GM21381 (cell line): ENCODE measurements around the gene EFCC1.

Experiments
- ATAC-seq: cut with Tn5 transposase; IDR thresholded peaks from one replicate; pipeline ENCODE4 v1.9.1; 2021; ENCODE audit warnings: mild to moderate bottlenecking, moderate library complexity; ENCODE audit not compliant: unreplicated experiment

The EFCC1 gene

GRCh38 chr3:128994173-128994512 is 7.0 kb upstream of the EFCC1 start:
- ATAC-seq, result no peak

- no peak for ATAC-seq
Observed at GRCh38 chr3:128994581-128995546, 6.2 kb upstream of the EFCC1 start.

GRCh38 chr3:128995737-128996136 is 5.4 kb upstream of the EFCC1 start:
- no peak for ATAC-seq

GRCh38 chr3:128996200-128996599 is 4.9 kb upstream of the EFCC1 start:
- no peak for ATAC-seq

- no peak for ATAC-seq
Observed at GRCh38 chr3:128996726-128997125, 4.4 kb upstream of the EFCC1 start.

GRCh38 chr3:128997486-128998133 is 3.5 kb upstream of the EFCC1 start:
- ATAC-seq, result no peak

GRCh38 chr3:128998561-128998960 is 2.5 kb upstream of the EFCC1 start:
- no peak for ATAC-seq

- ATAC-seq, result no peak
Observed at GRCh38 chr3:128999102-128999501, 2.0 kb upstream of the EFCC1 start.

GRCh38 chr3:129000742-129001100 is 383 bp upstream of the EFCC1 start:
- ATAC-seq, result no peak

GRCh38 chr3:129001806-129002572 is 885 bp downstream of the EFCC1 start:
- ATAC-seq, result no peak

GRCh38 chr3:129002573-129003569 is 1.8 kb downstream of the EFCC1 start:
- no peak for ATAC-seq

- ATAC-seq, result no peak
Observed at GRCh38 chr3:129003578-129004112, 2.5 kb downstream of the EFCC1 start.

- no peak for ATAC-seq
Observed at GRCh38 chr3:129004639-129005295, 3.7 kb downstream of the EFCC1 start.

GRCh38 chr3:129005526-129006303 is 4.6 kb downstream of the EFCC1 start:
- ATAC-seq, result no peak

- no peak for ATAC-seq
Observed at GRCh38 chr3:129006864-129007263, 5.8 kb downstream of the EFCC1 start.

GRCh38 chr3:129007792-129008191 is 6.7 kb downstream of the EFCC1 start:
- ATAC-seq, result no peak

GRCh38 chr3:129009266-129009665 is 8.2 kb downstream of the EFCC1 start:
- no peak for ATAC-seq

GRCh38 chr3:129010310-129010956 is 9.3 kb downstream of the EFCC1 start:
- ATAC-seq, result no peak
